ENCODE data around the gene CYRIA.

The CYRIA gene

DNA sequence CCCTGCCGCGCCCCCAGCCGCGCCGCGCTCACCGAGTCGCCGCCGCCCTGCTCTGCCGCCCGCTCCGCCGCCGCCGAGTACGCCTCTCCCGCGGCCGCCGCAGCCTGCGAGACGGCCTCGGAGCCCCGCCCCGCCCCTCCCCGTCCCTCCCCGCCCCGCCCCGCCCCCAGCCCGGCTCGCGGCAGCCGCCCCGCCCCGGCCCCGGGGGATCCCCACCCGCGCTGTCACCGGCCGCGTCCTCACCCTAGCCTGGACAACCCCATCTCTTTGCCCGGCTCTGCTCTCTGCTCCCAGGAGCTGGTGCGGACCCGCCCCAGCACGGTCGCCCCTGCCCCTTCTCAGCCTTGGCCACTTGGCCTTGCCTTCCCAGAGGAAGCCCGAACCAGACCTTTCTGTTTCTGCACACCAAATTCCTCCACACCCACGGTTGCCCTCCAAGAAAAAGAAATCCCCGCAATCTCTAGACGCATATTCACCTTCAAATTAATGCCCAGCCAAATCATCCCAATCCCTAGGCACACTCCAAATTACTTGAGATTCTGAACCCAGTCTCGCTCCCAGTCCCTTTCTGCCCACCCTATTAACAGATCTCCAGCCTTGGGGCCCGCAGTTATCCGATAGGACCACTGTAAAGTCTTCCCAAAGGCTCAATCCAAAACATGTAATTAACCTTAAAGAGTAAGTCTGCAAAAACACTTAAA lies at the start of gene CYRIA:
TSS of gene CYRIA (minus strand) at position 87 of the 701 bp plus-strand sequence. CDS start 77,715 bp downstream, outside the sequence.
- DNase-seq = no peak

DNA sequence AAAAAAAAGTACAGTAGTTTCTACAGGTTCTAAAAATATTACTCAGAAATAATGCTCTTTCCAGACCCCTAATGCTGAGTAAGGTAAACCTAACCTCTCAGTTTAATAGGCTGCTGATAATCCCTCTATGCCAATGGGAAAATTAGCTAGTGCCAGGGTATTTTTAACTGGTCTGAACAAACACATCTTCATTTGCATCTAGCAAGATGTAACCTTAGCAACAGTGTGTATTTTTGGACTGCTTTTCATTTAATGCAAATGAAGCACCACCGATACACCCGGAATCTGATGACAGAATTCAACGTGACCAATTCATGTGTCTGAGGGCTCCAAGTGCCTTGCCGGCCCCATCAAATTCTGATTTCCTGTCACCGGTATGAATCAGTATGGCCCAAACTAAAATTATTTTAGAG lies 47.4 kb upstream of the CYRIA start:
- DNase-seq = no peak

DNA sequence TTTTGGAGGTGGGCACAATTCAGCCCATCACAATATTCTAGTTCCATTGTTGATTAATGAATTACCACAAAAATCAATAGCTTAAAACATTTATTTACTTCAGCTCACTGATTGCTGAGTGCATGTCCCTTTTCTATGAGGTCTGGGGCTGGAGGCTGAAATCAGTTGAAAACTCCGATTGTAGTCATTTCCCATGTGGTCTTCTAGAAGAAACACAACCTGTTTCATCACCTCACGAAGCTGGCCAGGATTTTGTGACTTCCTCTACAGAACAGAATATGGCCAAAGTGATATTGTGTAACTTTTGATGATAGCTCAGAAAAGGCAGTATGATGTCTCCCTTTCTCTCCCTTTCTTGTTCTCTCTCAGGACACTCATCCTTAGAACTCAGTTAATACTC lies 44.1 kb upstream of the CYRIA start:
- no peak for DNase-seq

DNA sequence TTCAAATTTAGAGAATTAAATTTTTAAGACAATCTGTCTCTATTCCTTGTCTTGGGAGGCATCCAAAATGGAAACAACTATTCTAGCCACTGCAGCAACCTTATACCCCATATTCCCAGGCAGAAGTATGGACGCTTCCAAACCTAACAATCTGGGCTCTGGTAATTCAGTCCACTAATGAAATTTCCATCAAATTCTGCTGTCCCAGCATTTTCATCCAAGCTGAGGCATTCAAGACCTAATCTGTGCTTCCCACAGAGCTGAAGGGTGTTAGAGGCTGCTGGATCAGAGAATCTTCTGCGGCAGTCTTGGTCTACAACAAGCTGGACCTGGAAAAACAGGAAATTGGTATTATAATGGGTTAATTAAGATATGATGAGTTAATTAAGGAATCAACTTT lies 42.5 kb upstream of the CYRIA start:
- no peak for DNase-seq

DNA sequence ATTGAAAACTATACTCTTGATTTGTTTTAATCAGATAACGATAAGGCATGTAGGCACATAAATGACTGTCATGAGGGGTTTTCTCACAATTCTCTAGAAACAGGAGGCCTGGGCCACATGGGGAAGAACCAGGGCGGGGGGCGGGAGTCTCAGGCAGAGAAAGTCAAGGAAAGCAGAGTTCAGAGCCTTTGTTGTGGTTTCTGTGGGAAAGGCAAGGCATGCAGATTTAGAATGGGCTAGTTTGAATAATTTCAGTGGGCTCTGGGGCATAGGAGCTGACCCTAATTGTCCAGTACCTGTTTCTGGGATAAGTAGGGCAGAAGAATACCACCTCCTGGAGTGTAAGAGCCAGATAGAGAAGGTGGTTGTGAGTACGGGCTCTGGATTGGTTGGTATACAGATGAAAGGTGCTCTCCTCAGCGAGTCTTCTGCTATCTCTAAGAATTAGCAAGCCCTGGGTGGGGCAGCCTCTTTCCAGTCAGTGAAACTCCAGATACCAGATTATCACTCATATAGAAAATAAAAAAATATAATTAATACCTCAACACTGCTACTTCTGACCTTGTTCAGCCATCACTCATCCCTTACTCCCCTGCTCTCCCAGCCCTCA lies 41.5 kb upstream of the CYRIA start:
- DNase-seq = no peak

DNA sequence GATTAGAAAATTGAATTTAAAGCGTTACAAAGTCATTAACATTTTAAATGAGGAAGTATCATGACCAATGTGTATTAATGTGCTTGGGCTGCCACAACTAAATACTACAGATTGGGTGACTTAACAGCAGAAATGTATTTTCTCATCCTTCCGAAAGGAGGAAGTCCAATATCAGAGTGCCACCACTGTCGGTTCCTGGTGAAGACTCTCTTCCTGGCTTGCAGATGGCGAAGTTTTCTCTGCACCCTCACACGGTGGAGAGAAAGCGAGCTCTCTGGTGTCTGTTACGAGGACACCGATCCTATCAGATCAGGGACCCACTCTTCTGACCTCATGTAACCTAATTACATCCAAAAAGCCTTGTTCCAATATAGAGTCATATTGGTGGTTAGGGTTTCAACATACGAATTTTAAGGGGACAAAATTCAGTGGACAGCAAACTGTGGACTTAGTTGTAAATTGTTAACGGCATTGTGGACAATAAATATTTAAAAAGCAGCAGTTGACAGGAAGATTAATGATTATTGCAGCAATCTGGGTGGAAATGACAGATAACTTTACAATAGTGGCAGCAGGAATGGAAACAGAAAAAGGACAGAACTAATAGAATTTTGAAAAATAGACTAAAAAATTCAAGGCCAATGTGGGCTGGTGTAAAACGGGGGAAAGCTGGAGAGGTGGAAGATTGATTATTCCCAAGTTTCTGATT lies 35.1 kb upstream of the CYRIA start:
- no peak for DNase-seq

DNA sequence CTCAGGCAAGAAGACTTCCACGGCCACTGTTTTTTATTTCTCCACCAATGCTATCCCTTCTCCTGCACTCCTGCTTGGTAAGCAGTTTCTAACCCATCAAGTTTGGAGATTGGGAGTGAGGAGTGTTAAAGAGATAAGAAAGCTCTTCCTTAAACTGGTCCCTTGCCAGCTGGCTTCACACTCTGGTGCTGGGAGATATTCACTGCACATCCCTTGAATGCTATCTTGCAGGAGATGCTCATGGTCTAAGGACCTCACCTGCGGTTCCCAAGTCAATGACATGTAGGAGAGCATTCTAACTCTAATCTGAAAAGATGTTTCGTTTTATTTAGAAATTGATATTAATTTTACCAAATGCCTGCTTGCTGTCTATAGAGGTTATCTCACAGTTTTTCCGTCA lies 28.2 kb upstream of the CYRIA start:
- no peak for DNase-seq

DNA sequence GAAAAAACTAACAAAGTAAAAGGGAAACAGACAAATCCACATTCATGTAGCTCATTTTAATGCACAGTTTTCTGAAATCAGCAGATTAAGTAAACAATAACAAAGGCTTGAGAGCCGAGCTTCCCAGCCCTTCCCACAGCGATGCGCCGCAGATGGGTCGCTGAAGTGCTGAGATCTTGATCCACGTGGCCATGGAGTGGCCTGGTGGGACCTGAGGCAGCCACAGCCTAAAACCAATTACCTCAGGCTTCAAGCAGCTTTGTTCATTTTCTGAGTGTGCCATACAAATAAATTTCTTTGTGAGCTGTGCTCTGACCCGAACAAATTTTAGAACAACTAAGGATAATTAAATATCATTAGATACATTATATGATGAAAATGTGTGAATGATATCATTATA lies 25.6 kb upstream of the CYRIA start:
- no peak for DNase-seq

DNA sequence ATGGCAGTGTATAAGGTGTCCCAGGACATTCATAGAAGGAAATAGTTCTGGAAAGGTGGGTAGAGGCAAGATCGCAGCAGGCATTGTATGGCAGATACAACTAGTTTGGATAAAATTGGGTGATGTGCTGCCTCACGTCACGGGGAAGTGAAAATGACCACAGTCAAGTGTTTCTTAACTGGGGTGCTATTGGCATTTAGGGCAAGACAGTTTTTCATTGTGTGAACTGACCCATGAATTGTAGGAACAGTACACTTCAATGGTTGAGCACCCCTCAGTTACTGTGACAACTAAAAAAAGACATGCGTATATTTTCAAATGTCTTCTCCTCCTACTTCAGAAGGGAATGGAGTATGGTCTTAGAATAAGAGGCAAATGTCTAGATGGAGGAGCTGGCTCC lies 22.3 kb upstream of the CYRIA start:
- DNase-seq = no peak

DNA sequence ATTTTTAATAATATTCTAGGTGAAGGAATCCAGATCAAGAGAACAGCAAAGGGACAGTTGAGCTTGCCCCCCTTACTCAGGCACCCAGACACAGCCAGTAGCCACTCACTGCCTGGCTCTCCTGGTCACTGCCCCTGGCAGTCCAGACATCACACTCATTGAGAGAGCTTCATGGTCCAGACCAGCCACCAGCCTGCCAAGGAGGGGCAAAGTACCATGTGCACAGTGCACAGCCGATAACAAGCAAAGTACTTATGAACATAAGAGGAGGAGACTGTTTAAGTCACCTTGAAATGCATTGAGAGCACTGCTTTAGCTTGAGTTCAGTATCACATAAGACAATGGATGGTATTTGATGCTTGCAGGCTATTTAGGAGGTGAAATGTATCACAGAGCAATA lies 21.6 kb upstream of the CYRIA start:
- no peak for DNase-seq

DNA sequence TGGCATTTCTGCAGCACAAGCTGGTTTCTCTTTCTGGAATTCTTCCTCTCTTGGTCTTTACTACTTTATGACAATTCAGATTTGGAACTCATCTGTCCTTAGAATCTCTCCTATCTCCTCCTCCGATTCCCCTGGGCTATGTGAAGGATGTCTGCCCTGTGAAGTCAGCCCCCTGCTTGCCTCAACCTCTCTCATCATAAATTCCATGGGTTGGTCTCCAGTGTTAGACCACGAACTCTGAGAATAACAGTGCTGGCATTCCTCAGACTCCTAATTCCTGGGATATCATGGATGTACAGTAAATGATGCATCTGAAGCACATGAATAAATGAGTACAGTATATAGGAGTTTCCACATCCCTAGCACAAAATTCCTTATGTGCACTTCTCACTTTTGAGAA lies 21.0 kb upstream of the CYRIA start:
- no peak for DNase-seq

DNA sequence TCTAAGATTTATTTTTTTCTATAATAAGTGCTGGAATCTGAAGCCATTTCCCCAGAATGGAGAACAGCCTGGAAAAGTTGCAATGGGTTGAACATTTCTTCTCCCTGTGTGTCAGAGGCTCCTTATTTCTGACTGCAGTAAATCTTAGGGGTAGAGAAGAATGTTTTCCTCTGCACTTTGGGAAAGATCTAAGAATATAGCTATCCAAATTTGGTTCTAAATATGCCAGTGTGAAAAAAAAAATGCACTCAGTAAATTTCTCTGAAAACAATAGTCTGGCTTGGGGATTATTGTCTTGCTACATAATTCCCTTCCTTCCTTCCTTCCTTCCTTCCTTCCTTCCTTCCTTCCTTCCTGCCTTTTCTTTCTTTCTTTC lies 19.7 kb upstream of the CYRIA start:
- DNase-seq = no peak

DNA sequence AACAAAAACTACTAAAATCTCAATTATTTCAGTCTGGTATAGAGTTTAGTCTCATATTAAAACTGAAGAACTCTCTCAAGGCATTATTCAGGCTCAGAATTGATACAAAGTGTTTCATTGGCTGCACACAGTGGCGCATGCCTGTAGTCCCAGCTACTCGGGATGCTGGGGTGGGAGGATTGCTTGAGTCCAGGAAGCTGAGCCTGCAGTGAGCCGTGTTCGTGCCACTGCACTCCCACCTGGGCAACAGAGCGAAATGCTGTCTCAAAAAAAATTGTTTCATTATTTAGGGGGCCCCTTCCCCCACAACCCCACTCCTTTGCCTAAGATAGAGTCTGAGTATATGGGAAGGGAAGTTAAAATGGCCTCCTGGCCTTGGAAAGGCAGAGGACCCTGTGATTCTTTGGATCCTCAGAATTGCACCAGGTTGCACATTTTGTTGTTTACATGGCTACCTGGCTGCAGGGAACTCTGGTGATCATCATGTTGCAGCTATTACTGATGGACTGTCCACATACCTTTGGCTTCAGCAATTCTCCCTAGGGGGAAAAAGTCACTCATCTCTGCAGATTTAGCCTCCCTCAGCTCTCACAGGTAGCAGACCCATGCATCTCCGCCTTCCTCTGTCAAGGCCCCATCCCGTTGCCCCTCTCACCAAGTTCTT lies 19.2 kb upstream of the CYRIA start:
- DNase-seq = no peak

DNA sequence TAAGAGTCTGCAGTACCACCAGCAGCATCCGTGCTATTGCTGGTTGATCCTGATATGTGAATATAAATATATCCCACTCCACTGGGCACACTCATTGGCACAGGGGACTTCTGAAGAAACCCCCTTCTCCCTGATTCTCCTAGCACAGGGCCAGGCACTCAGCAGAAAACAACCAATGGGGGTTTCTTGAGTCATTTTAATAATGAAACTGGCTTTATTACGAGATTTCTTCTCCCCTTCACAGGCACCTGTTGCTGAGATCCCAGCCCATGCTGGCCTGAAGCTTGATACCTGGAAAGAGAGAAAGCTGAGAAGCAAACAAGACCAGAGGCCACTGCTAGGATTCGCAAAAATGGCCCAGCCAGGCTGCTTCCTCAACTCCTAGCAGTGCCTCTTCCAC lies 17.9 kb upstream of the CYRIA start:
- no peak for DNase-seq

DNA sequence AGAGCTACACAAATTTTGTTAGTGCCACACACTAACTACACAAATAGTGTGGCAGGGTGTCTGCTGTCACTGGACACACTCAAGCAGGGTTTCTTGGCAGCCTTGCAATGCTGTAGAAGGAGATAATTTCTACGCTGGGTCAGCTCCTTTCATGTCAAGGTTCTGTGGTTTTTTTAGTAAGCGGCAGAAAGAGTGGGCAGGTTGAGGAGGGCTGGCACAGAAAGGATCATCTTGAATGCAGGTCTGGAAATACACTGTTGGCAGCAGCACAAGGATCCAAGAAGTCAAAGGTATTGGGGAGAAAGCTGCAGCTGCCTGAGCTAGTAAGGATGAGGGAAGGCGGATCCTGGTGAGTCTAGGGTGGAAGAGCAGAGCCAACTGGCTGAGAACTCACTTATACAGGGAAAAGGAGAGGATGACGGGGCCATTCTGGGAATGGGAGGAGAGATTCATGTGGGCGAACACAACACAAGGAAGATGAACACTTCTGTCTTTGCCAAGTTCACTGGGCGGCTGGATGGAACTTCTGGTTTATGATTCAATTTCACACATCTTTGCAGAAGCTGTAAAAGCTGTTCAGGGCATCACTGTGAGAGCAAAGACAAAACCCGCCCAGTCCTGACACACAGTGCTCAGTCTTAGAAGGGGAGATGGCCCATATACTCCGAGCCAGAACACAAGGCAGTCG lies 16.9 kb upstream of the CYRIA start:
- DNase-seq = no peak

DNA sequence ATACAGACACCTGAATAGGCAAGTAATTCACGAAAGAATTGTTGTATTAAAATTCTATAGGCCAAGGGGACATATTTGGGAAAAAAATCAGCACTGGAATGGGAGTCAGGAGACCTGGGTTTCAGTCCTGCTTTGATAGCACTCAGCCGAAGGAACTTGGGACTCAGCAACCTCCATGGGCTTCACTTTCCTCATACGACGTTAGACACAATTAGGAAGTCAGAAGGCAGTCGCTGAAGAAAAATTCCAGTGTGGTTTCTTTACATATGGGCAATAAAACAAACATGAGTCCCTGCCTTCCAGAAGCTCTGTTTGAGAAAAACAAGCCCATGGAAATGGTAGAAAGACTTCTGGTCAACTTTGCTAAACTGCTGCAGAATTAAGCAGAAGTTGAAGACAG lies 15.1 kb upstream of the CYRIA start:
- no peak for DNase-seq

DNA sequence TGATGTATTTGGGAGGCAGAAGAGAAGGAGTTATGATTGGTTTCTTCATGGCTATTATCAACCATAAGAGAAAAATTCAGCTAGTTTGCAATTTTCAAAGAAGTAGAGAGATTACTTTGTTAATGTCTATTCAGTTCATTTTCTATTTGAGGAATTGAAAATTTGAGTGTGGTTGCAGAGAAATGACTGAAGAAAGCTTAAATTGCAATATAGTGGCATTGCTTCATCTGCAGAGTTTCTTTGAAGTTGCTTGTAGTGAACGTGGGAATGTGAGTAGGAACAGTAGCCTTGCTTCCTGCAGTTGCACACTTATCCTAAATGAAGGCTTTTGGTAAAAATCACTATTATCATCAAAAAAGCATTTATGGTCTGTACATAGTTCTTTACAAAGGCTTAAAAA lies 14.7 kb upstream of the CYRIA start:
- DNase-seq = no peak

DNA sequence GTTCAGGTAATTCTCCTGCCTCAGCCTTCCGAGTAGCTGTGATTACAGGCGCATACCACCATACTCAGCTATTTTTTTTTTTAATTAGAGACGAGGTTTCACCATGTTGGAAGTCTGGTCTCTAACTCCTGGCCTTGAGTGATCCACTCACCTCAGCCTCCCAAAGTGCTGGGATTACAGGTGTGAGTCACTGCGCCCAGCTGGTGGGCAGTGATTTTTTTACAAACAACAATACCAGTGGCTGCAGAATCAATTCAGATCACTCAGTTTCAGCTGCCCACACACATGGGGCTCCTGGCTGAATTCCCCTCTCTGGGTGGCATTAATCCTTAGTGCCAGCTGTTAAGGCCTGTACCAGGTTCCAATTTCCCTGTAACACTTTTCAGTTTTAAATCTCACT lies 13.3 kb upstream of the CYRIA start:
- DNase-seq = no peak

DNA sequence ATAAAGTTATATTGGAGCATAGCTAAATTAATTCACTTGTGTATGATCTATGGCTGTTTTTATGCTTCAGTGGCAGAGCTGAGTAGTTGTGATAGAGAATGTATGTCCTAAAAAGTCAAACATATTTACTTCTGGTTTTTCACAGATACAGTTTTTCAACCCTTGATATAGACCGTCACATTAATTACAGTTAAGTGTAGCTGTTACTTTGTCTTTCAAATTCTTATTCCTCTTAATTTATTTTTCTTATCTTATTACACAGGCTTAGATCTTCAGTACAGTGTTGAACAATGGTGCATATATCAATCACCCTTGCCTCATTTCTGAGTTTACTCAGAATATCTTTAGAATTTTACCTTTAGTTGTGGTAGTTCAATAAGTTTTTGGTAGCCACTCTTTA lies 12.2 kb upstream of the CYRIA start:
- no peak for DNase-seq

DNA sequence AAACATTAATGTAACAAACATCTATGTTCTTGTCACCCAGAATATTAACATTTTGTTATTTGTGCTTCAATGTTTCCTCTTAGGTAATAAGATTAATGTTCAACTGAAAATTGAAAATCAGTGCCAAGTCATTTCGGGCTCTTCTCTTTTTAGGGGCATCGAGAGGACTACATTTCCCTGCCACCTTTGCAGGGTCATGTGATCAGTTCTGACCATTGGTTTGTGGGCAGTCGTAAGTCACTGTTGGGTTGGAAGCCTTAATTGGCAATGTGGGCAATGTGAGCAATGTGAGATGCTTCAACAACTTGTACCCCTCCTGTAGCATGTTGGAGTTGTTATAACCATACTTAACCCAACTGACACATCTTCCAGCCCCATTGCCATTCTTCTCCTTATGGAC lies 10.1 kb upstream of the CYRIA start:
- DNase-seq = no peak

DNA sequence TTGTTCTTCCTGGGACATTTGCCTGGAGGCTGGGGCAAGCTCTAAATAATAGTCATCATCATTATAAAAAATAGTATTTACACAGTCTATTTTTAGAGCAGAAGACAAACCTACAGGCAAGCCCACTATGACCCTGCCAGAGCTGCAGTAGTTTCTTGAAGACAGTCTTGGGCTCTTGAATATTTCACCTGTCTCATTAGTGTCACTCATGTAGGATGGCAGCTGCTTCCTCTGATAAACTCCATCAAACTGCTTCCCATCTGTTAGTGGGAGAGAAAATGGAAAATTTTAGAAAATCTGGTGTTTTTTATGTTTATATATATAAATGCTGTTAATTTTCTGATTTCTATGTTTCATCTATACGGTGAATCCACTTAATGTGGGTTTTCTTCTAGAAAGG lies 8.5 kb upstream of the CYRIA start:
- no peak for DNase-seq

DNA sequence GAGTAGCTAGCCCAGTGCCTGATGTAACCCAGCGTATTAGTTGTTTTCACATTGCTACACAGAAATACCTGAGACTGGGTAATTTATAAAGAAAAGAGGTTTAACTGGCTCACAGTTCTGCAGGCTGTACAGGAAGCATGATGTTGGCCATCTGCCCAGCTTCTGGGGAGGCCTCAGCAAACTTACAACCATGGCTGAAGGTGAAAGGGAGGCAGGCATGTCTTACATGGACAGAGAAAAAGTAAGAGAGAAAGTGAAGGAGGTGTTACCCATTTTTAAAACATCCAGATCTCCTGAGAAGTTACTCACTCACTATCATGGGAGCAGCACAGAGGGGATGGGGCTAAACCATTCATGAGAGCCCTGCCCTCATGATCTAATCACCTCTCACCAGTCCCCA lies 6.1 kb upstream of the CYRIA start:
- no peak for DNase-seq

DNA sequence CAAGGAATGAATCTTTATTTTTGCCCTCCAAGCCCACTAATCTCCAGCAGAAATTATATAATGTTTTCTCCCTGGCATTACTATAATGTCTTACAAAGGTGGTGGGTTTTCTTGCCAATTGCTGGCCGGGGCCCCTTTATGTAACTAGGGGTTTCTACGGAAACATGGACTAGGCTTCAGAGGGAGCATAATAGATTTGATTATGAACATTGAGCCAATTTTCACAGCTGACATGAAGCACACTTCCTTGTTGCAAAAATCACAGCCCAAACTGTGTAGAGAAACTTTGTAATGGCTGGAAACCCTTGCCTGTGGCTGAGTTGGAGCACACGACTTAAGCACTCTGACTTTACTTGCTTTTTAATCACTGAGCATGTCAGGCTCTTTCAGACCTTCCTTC lies 3.8 kb upstream of the CYRIA start:
- DNase-seq = no peak

DNA sequence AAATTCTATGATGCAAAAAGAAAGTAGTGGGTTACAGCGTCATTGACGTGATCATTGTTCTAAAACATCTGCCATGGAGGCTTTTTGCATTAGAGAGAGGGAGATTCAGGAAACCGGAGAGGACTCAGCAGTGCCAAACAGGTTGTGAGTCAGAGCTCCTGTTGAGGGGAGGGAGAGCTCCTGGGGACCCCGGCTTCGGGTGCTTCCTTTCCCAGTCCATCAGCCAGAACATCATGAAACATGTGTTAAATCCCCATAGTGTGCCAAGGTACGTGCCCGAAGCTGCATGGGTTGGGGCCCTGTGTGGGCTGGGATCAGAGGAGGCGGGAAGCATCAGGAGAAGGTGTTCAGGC lies 791 bp upstream of the CYRIA start:
- DNase-seq = no peak

All from NCI-H2107 (cell line).